ENCODE measurements around the gene DNAJC16. TPM values are rescaled to one million over a fixed set of nuclear protein-coding genes. Genes with fewer than 3 reads are reported as not detected.
A peak's percentile ranks its signal among the peaks of the same experiment; 100 is the strongest.

The DNAJC16 gene
- total and polyA plus RNA-seq, 9 of the 15 experiments (the other 6 are each of a cell fraction or from before 2014, with no cell fraction given) = 6.9 to 16.8 (median 12.8) TPM

DNA sequence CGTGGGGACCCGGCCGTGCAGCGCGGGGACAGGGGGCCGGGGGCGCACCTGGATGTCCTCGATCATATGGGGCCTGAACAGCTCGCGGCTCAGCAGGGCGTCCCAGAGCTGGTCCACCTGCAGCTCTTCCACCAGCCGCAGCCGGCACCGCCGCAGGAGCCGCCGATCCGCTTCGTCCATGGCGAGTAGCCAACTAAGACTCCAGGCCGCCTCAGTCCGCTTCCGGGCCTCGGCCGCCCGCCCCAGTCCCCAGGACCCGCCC is 2.7 kb upstream of the DNAJC16 start, which contains the start of gene CASP9 (continued):
- TF ChIP-seq, protein P1, sequence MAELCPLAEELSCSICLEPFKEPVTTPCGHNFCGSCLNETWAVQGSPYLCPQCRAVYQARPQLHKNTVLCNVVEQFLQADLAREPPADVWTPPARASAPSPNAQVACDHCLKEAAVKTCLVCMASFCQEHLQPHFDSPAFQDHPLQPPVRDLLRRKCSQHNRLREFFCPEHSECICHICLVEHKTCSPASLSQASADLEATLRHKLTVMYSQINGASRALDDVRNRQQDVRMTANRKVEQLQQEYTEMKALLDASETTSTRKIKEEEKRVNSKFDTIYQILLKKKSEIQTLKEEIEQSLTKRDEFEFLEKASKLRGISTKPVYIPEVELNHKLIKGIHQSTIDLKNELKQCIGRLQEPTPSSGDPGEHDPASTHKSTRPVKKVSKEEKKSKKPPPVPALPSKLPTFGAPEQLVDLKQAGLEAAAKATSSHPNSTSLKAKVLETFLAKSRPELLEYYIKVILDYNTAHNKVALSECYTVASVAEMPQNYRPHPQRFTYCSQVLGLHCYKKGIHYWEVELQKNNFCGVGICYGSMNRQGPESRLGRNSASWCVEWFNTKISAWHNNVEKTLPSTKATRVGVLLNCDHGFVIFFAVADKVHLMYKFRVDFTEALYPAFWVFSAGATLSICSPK (IDR thresholded peaks at IDR 0.05; ENCODE audit: borderline replicate concordance) = no peak
- TF ChIP-seq, protein P2, sequence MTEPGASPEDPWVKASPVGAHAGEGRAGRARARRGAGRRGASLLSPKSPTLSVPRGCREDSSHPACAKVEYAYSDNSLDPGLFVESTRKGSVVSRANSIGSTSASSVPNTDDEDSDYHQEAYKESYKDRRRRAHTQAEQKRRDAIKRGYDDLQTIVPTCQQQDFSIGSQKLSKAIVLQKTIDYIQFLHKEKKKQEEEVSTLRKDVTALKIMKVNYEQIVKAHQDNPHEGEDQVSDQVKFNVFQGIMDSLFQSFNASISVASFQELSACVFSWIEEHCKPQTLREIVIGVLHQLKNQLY (CRISPR knock-in tag; conservative IDR thresholded peaks at IDR 0.05) = no peak
- no peak for TF ChIP-seq ZNF174 (CRISPR knock-in tag; IDR thresholded peaks at IDR 0.05)
- no peak for TF ChIP-seq HNRNPH1 (optimal IDR thresholded peaks at IDR 0.05; ENCODE audit: low read depth, low read length)
- no peak for TF ChIP-seq TCFL5 (CRISPR knock-in tag; conservative IDR thresholded peaks at IDR 0.05)
- peak; percentile 31; the same call in 1 of the 2 replicates for TF ChIP-seq PML (IDR thresholded peaks at IDR 0.05; ENCODE audit: low read length)
- TF ChIP-seq SIX5 (IDR thresholded peaks at IDR 0.05; ENCODE audit: borderline replicate concordance in 1 of 2, insufficient read depth in 1 of 2, low read depth in 1 of 2, low read length in 2 of 2) = no peak
- TF ChIP-seq MEF2D (tag; conservative IDR thresholded peaks at IDR 0.05; ENCODE audit: low read depth) = no peak
- TF ChIP-seq, protein P3, sequence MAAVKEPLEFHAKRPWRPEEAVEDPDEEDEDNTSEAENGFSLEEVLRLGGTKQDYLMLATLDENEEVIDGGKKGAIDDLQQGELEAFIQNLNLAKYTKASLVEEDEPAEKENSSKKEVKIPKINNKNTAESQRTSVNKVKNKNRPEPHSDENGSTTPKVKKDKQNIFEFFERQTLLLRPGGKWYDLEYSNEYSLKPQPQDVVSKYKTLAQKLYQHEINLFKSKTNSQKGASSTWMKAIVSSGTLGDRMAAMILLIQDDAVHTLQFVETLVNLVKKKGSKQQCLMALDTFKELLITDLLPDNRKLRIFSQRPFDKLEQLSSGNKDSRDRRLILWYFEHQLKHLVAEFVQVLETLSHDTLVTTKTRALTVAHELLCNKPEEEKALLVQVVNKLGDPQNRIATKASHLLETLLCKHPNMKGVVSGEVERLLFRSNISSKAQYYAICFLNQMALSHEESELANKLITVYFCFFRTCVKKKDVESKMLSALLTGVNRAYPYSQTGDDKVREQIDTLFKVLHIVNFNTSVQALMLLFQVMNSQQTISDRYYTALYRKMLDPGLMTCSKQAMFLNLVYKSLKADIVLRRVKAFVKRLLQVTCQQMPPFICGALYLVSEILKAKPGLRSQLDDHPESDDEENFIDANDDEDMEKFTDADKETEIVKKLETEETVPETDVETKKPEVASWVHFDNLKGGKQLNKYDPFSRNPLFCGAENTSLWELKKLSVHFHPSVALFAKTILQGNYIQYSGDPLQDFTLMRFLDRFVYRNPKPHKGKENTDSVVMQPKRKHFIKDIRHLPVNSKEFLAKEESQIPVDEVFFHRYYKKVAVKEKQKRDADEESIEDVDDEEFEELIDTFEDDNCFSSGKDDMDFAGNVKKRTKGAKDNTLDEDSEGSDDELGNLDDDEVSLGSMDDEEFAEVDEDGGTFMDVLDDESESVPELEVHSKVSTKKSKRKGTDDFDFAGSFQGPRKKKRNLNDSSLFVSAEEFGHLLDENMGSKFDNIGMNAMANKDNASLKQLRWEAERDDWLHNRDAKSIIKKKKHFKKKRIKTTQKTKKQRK (IDR thresholded peaks at IDR 0.05; ENCODE audit: borderline replicate concordance, low read depth, low read length) = no peak
- peak; percentile 23; the same call in 1 of the 2 replicates for TF ChIP-seq SMAD4 (CRISPR knock-in tag; conservative IDR thresholded peaks at IDR 0.05)
- TF ChIP-seq GTF2E2 (tag; IDR thresholded peaks at IDR 0.05) = no peak
- no peak for TF ChIP-seq NR4A1 (CRISPR knock-in tag; IDR thresholded peaks at IDR 0.05)
- TF ChIP-seq NR4A1 (tag; IDR thresholded peaks at IDR 0.05) = no peak
- peak; percentile 17; the same call in 1 of the 2 replicates for TF ChIP-seq ESRRA (IDR thresholded peaks at IDR 0.05; ENCODE audit: borderline replicate concordance, low read depth)
- TF ChIP-seq, protein P4, sequence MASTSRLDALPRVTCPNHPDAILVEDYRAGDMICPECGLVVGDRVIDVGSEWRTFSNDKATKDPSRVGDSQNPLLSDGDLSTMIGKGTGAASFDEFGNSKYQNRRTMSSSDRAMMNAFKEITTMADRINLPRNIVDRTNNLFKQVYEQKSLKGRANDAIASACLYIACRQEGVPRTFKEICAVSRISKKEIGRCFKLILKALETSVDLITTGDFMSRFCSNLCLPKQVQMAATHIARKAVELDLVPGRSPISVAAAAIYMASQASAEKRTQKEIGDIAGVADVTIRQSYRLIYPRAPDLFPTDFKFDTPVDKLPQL (IDR thresholded peaks at IDR 0.05; ENCODE audit: extremely low read depth, insufficient read length) = no peak
- TF ChIP-seq, protein P5, sequence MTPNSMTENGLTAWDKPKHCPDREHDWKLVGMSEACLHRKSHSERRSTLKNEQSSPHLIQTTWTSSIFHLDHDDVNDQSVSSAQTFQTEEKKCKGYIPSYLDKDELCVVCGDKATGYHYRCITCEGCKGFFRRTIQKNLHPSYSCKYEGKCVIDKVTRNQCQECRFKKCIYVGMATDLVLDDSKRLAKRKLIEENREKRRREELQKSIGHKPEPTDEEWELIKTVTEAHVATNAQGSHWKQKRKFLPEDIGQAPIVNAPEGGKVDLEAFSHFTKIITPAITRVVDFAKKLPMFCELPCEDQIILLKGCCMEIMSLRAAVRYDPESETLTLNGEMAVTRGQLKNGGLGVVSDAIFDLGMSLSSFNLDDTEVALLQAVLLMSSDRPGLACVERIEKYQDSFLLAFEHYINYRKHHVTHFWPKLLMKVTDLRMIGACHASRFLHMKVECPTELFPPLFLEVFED (CRISPR knock-in tag; conservative IDR thresholded peaks at IDR 0.05) = no peak
- peak; percentile 49; the same call in 1 of the 2 replicates for TF ChIP-seq ETV1 (tag; conservative IDR thresholded peaks at IDR 0.05; ENCODE audit: low read depth)

Measured in K562 (cell line).